HL-60/S4 (cell line): ENCODE measurements around the gene TTC33.
"Not testable (repeated sequence)": the region's sequence is repeated elsewhere in the genome, so short reads cannot be mapped to it uniquely, and the experiment has no call there.

Experiments
- in situ Hi-C: fragments of 300-500 bp; cut with MboI; formaldehyde crosslinking; loops from 2 replicates; pipeline ENCODE4 v1.14.3; 2022; ENCODE audit warnings: low sequenced_read_pairs

The TTC33 gene

GRCh38 chr5:40733434-40733833, 22.3 kb downstream of the TTC33 start:
- in situ Hi-C loops, result loop anchor here (10.0 to 25.0 kb wide), 3 partner anchors 771 to 1146 kb away; no protein-coding TSS in a partner anchor

- in situ Hi-C loops, result not testable (repeated sequence)
Measured at GRCh38 chr5:40722497-40722911, 33.3 kb downstream of the TTC33 start.

- in situ Hi-C loops, result no loop called here
Measured at GRCh38 chr5:40720069-40720468, 35.7 kb downstream of the TTC33 start.

GRCh38 chr5:40717281-40717680, 38.5 kb downstream of the TTC33 start:
- in situ Hi-C loops, result no loop called here

- in situ Hi-C loops, result no loop called here
Measured at GRCh38 chr5:40716590-40716989, 39.2 kb downstream of the TTC33 start.

- in situ Hi-C loops, result no loop called here
Measured at GRCh38 chr5:40716000-40716399, 39.8 kb downstream of the TTC33 start.

GRCh38 chr5:40714001-40714400, 41.8 kb downstream of the TTC33 start:
- in situ Hi-C loops, result no loop called here

GRCh38 chr5:40710575-40710974, 45.2 kb downstream of the TTC33 start:
- in situ Hi-C loops, result not testable (repeated sequence)

GRCh38 chr5:40705484-40705883, 50.3 kb downstream of the TTC33 start:
- in situ Hi-C loops, result not testable (repeated sequence)

- in situ Hi-C loops, result not testable (repeated sequence)
Measured at GRCh38 chr5:40702027-40702426, 53.7 kb downstream of the TTC33 start.

- in situ Hi-C loops, result no loop called here
Measured at GRCh38 chr5:40700116-40700782, 55.5 kb downstream of the TTC33 start.

GRCh38 chr5:40694433-40694832, 61.3 kb downstream of the TTC33 start:
- in situ Hi-C loops, result no loop called here

- in situ Hi-C loops, result no loop called here
Measured at GRCh38 chr5:40691894-40692293, 63.9 kb downstream of the TTC33 start.

- in situ Hi-C loops, result no loop called here
Measured at GRCh38 chr5:40690267-40690666, 65.5 kb downstream of the TTC33 start.

GRCh38 chr5:40689438-40689837, 66.3 kb downstream of the TTC33 start:
- in situ Hi-C loops, result no loop called here

- in situ Hi-C loops, result no loop called here
Measured at GRCh38 chr5:40688996-40689395, 66.8 kb downstream of the TTC33 start.

GRCh38 chr5:40688127-40688761, 67.5 kb downstream of the TTC33 start:
- in situ Hi-C loops, result no loop called here

GRCh38 chr5:40687321-40687720, 68.4 kb downstream of the TTC33 start:
- in situ Hi-C loops, result no loop called here

- in situ Hi-C loops, result no loop called here
Measured at GRCh38 chr5:40685976-40686486, 69.7 kb downstream of the TTC33 start.

GRCh38 chr5:40685193-40685592, 70.6 kb downstream of the TTC33 start:
- in situ Hi-C loops, result no loop called here

GRCh38 chr5:40683305-40683704, 72.5 kb downstream of the TTC33 start:
- in situ Hi-C loops, result no loop called here
